GM23338 (cell line): ENCODE data around the gene RIPK4. TPM values are rescaled to one million over a fixed set of nuclear protein-coding genes. Genes with fewer than 3 reads are reported as not detected.

Experiments
- ATAC-seq: fragments of 200-7000 bp; cut with Tn5 transposase; 3 replicates; pipeline ENCODE4 v1.9.1; 2020
- DNase-seq: peaks from one replicate; pipeline ENCODE4 v3.0.0-alpha.2; 2015; ENCODE audit warnings: low spot score
- H2AFZ ChIP-seq: fragments of 200-600 bp; sonication (generic); 2 replicates; pipeline ENCODE4 v1.8.0; 2016; ENCODE audit warnings: antibody characterized with exemption, mild to moderate bottlenecking, moderate library complexity
- H3F3A ChIP-seq: fragments of 200-600 bp; sonication (generic); replicated peaks from 2 replicates; pipeline ENCODE4 v1.8.0; 2017; ENCODE audit warnings: antibody characterized with exemption, mixed run types, low read depth
- H3K27ac ChIP-seq: fragments of 200-600 bp; sonication (generic); 2 replicates; pipeline ENCODE4 v1.6.1; 2016; ENCODE audit warnings: low read depth
- H3K27me3 ChIP-seq: fragments of 200-600 bp; sonication (generic); 2 replicates; pipeline ENCODE4 v1.8.0; 2016; ENCODE audit warnings: mild to moderate bottlenecking, mixed run types, moderate library complexity; ENCODE audit not compliant: insufficient read depth
- H3K36me3 ChIP-seq: fragments of 200-600 bp; sonication (generic); 2 replicates; pipeline ENCODE4 v1.8.0; 2016; ENCODE audit warnings: mild to moderate bottlenecking; ENCODE audit not compliant: insufficient read depth
- H3K4me1 ChIP-seq: fragments of 200-600 bp; sonication (generic); 2 replicates; pipeline ENCODE4 v1.8.0; 2016; ENCODE audit warnings: mild to moderate bottlenecking, moderate library complexity; ENCODE audit not compliant: insufficient read depth
- H3K4me2 ChIP-seq: fragments of 200-600 bp; sonication (generic); 2 replicates; pipeline ENCODE4 v1.7.1; 2017; ENCODE audit warnings: mixed run types
- H3K4me3 ChIP-seq: fragments of 200-600 bp; sonication (generic); 2 replicates; pipeline ENCODE4 v1.6.1; 2016; ENCODE audit warnings: mixed run types
- H3K79me2 ChIP-seq: fragments of 200-600 bp; sonication (generic); replicated peaks from 2 replicates; pipeline ENCODE4 v1.8.0; 2017; ENCODE audit warnings: mild to moderate bottlenecking; ENCODE audit not compliant: insufficient read depth
- H3K9me2 ChIP-seq: fragments of 200-600 bp; sonication (generic); 2 replicates; pipeline ENCODE4 v1.8.0; 2017; ENCODE audit not compliant: insufficient read depth
- H4K20me1 ChIP-seq: fragments of 200-600 bp; sonication (generic); replicated peaks from 2 replicates; pipeline ENCODE4 v1.8.0; 2017; ENCODE audit warnings: mild to moderate bottlenecking; ENCODE audit not compliant: insufficient read depth
- H3K27ac Mint-ChIP-seq: 2 replicates; pipeline ENCODE4 v1.8.0; 2020; ENCODE audit warnings: inconsistent platforms, mild to moderate bottlenecking, moderate library complexity, mixed read lengths
- H3K27me3 Mint-ChIP-seq: 3 replicates; pipeline ENCODE4 v1.8.0; 2022; ENCODE audit warnings: low read depth, mild to moderate bottlenecking, moderate library complexity, mixed read lengths, inconsistent platforms; ENCODE audit not compliant: insufficient read depth, poor library complexity
- H3K36me3 Mint-ChIP-seq: 3 replicates; pipeline ENCODE4 v1.8.0; 2021; ENCODE audit warnings: low read depth, mild to moderate bottlenecking, inconsistent platforms, moderate library complexity, mixed read lengths
- H3K4me1 Mint-ChIP-seq: 3 replicates; pipeline ENCODE4 v1.8.0; 2020; ENCODE audit warnings: mild to moderate bottlenecking, inconsistent platforms, mixed read lengths
- H3K4me3 Mint-ChIP-seq: 3 replicates; pipeline ENCODE4 v1.8.0; 2021; ENCODE audit warnings: moderate library complexity, mild to moderate bottlenecking, inconsistent platforms, mixed read lengths
- H3K9me3 Mint-ChIP-seq: 3 replicates; pipeline ENCODE4 v1.8.0; 2020; ENCODE audit warnings: moderate library complexity, mild to moderate bottlenecking, inconsistent platforms, mixed read lengths
- CREB1 ChIP-seq: fragments of 250-450 bp; sonication (Bioruptor Pico); IDR thresholded peaks from 2 replicates; pipeline ENCODE4 v1.5.0; 2020; ENCODE audit warnings: low read depth, mild to moderate bottlenecking, moderate library complexity
- EZH2 ChIP-seq: fragments of 200-600 bp; sonication (generic); IDR thresholded peaks from one replicate; pipeline ENCODE4 v1.8.0; 2017; ENCODE audit warnings: antibody characterized with exemption, mild to moderate bottlenecking, low read depth; ENCODE audit not compliant: unreplicated experiment
- EZH2phosphoT487 ChIP-seq: fragments of 200-600 bp; sonication (generic); IDR thresholded peaks from one replicate; pipeline ENCODE4 v1.8.1; 2018; ENCODE audit warnings: antibody characterized with exemption; ENCODE audit not compliant: unreplicated experiment
- STAT1 ChIP-seq: IDR thresholded peaks from one replicate; pipeline ENCODE4 v1.6.1; 2016; ENCODE audit warnings: antibody characterized with exemption; ENCODE audit not compliant: unreplicated experiment
- ZNF114 ChIP-seq: fragments of 250-450 bp; sonication (Bioruptor Pico); IDR thresholded peaks from 2 replicates; pipeline ENCODE4 v1.5.0; 2020; ENCODE audit warnings: mild to moderate bottlenecking, moderate library complexity
- ZNF331 ChIP-seq: fragments of 250-450 bp; sonication (Bioruptor Pico); IDR thresholded peaks from 2 replicates; pipeline ENCODE4 v1.5.0; 2020; ENCODE audit warnings: low read depth, mild to moderate bottlenecking, moderate library complexity
- polyA plus RNA-seq: library from polyadenylated mRNA; unstranded; fragments of >200 nt; fragmentation: Nextera tagmentation; extraction: Ambion mirVana; gene quantifications from 2 replicates; pipeline ENCODE4 v1.2.1, GENCODE V29; 2016
- total RNA-seq: library from RNA; depleted of rRNA; stranded (reverse); fragments of >200 nt; shearing (Covaris generic); gene quantifications from 2 replicates; pipeline ENCODE4 v1.2.3, GENCODE V29; 2014
- TF ChIP-seq, protein P1 (sequence below): fragments of 250-450 bp; sonication (Bioruptor Pico); IDR thresholded peaks from 2 replicates; pipeline ENCODE4 v1.5.0; 2020; ENCODE audit warnings: mild to moderate bottlenecking, moderate library complexity
- TF ChIP-seq, protein P2 (sequence below): IDR thresholded peaks from 2 replicates; pipeline ENCODE4 v1.6.1; 2016; ENCODE audit warnings: antibody characterized with exemption

Gene RIPK4
- total and polyA plus RNA-seq, 2 experiments from 2014 or later: 2.5 to 9.9 TPM

DNA sequence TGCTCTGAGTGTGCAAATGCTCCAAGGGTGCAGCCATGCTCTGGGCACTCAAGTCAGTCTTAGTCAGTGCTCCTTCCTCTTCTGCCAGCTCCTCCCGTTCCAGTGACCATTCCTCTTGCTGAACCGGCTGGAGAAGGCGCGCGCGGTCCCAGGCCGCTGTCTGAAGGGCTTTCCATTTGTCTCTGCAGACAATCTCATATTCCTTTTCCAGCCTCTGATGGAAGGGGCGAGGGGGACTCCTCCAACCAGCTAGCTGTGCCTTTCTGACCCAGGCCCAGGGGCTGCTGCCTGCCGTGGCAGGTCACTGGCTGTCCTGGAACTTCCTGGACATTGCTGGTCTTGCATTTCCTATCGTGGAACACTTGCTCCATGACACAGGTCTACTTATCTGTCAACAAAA, 67.5 kb downstream of the RIPK4 start (continued):
- TF ChIP-seq, protein P1, sequence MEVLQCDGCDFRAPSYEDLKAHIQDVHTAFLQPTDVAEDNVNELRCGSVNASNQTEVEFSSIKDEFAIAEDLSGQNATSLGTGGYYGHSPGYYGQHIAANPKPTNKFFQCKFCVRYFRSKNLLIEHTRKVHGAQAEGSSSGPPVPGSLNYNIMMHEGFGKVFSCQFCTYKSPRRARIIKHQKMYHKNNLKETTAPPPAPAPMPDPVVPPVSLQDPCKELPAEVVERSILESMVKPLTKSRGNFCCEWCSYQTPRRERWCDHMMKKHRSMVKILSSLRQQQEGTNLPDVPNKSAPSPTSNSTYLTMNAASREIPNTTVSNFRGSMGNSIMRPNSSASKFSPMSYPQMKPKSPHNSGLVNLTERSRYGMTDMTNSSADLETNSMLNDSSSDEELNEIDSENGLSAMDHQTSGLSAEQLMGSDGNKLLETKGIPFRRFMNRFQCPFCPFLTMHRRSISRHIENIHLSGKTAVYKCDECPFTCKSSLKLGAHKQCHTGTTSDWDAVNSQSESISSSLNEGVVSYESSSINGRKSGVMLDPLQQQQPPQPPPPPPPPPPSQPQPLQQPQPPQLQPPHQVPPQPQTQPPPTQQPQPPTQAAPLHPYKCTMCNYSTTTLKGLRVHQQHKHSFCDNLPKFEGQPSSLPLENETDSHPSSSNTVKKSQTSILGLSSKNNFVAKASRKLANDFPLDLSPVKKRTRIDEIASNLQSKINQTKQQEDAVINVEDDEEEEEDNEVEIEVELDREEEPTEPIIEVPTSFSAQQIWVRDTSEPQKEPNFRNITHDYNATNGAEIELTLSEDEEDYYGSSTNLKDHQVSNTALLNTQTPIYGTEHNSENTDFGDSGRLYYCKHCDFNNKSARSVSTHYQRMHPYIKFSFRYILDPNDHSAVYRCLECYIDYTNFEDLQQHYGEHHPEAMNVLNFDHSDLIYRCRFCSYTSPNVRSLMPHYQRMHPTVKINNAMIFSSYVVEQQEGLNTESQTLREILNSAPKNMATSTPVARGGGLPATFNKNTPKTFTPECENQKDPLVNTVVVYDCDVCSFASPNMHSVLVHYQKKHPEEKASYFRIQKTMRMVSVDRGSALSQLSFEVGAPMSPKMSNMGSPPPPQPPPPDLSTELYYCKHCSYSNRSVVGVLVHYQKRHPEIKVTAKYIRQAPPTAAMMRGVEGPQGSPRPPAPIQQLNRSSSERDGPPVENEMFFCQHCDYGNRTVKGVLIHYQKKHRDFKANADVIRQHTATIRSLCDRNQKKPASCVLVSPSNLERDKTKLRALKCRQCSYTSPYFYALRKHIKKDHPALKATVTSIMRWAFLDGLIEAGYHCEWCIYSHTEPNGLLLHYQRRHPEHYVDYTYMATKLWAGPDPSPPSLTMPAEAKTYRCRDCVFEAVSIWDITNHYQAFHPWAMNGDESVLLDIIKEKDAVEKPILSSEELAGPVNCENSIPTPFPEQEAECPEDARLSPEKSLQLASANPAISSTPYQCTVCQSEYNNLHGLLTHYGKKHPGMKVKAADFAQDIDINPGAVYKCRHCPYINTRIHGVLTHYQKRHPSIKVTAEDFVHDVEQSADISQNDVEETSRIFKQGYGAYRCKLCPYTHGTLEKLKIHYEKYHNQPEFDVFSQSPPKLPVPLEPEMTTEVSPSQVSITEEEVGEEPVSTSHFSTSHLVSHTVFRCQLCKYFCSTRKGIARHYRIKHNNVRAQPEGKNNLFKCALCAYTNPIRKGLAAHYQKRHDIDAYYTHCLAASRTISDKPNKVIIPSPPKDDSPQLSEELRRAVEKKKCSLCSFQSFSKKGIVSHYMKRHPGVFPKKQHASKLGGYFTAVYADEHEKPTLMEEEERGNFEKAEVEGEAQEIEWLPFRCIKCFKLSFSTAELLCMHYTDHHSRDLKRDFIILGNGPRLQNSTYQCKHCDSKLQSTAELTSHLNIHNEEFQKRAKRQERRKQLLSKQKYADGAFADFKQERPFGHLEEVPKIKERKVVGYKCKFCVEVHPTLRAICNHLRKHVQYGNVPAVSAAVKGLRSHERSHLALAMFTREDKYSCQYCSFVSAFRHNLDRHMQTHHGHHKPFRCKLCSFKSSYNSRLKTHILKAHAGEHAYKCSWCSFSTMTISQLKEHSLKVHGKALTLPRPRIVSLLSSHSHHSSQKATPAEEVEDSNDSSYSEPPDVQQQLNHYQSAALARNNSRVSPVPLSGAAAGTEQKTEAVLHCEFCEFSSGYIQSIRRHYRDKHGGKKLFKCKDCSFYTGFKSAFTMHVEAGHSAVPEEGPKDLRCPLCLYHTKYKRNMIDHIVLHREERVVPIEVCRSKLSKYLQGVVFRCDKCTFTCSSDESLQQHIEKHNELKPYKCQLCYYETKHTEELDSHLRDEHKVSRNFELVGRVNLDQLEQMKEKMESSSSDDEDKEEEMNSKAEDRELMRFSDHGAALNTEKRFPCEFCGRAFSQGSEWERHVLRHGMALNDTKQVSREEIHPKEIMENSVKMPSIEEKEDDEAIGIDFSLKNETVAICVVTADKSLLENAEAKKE (CRISPR knock-in tag): no peak
- TF ChIP-seq CREB1 (CRISPR knock-in tag): no peak

DNA sequence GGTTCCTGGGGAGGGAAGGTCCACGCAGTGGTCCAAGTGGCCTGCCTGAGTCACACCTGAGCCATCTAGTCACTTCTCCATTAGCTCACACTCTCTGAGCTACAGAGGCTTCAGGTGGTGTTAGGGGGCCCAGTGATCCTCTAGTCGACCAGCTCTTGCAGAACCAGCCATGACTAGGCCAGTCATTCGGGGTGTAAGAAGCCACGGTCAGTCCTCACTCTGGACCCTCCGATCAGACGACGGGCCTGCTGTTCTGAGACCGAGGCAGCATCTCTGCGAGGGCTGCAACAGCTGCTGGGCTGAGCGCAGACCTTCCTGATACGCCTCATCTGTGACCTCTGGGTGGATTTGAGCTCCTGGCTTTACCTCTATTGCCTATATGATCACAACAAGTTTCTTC, 68.8 kb downstream of the RIPK4 start:
- H3F3A ChIP-seq: no peaks in the 10 kb centered on the region
- H3K36me3 ChIP-seq: no peaks in the 10 kb centered on the region
- H3K4me2 ChIP-seq: no peak overlapping the region
- no peaks in the 10 kb centered on the region for H3K9me3 Mint-ChIP-seq
- no peaks in the 10 kb centered on the region for H4K20me1 ChIP-seq
- H3K9me2 ChIP-seq: peaks cover 6% of the 10 kb centered on the region; the same call in 1 of the 2 replicates
- ATAC-seq: no peak
- H3K27ac ChIP-seq: no peak overlapping the region
- no peak overlapping the region for H3K4me3 ChIP-seq
- H3K36me3 Mint-ChIP-seq: no peaks in the 10 kb centered on the region
- H2AFZ ChIP-seq: no peak overlapping the region
- no peak overlapping the region for H3K27ac Mint-ChIP-seq
- peaks cover 7% of the 10 kb centered on the region for H3K27me3 Mint-ChIP-seq
- no peaks in the 10 kb centered on the region for H3K4me1 ChIP-seq
- no peaks in the 10 kb centered on the region for H3K79me2 ChIP-seq
- peaks cover 4% of the 10 kb centered on the region; the same call in 1 of the 3 replicates for H3K4me1 Mint-ChIP-seq
- no peak for DNase-seq
- no peaks in the 10 kb centered on the region for H3K27me3 ChIP-seq
- no peak overlapping the region for H3K4me3 Mint-ChIP-seq
- TF ChIP-seq ZNF114 (no peak), ZNF331 (CRISPR knock-in tag) (no peak), EZH2phosphoT487 (no peak), STAT1 (no peak), EZH2 (no peak), CREB1 (CRISPR knock-in tag) (no peak)
- TF ChIP-seq, protein P1 (CRISPR knock-in tag): no peak
- TF ChIP-seq, protein P2, sequence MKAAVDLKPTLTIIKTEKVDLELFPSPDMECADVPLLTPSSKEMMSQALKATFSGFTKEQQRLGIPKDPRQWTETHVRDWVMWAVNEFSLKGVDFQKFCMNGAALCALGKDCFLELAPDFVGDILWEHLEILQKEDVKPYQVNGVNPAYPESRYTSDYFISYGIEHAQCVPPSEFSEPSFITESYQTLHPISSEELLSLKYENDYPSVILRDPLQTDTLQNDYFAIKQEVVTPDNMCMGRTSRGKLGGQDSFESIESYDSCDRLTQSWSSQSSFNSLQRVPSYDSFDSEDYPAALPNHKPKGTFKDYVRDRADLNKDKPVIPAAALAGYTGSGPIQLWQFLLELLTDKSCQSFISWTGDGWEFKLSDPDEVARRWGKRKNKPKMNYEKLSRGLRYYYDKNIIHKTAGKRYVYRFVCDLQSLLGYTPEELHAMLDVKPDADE: no peak
